GM21381 (cell line): Measurements from ENCODE around the gene MTA1.

ENCODE experiments used
- ATAC-seq: cut with Tn5 transposase; IDR thresholded peaks from one replicate; pipeline ENCODE4 v1.9.1; 2021; ENCODE audit warnings: mild to moderate bottlenecking, moderate library complexity; ENCODE audit not compliant: unreplicated experiment

MTA1 gene

GRCh38 chr14:105494606-105494929 lies 74.9 kb downstream of the MTA1 start:
- no peak for ATAC-seq

GRCh38 chr14:105495101-105495989 lies 75.7 kb downstream of the MTA1 start:
- ATAC-seq = no peak

GRCh38 chr14:105495990-105496830 lies 76.6 kb downstream of the MTA1 start:
- ATAC-seq = no peak

GRCh38 chr14:105496831-105497591 lies 77.4 kb downstream of the MTA1 start:
- ATAC-seq = no peak

- ATAC-seq = no peak
These were observed 78.2 kb downstream of the MTA1 start for GRCh38 chr14:105497671-105498429.

GRCh38 chr14:105498430-105499255 lies 79.0 kb downstream of the MTA1 start:
- no peak for ATAC-seq

- no peak for ATAC-seq
These were observed 79.8 kb downstream of the MTA1 start for GRCh38 chr14:105499256-105500035.

GRCh38 chr14:105500036-105500725 lies 80.6 kb downstream of the MTA1 start:
- ATAC-seq = no peak

GRCh38 chr14:105500726-105501101 lies 81.1 kb downstream of the MTA1 start:
- no peak for ATAC-seq

GRCh38 chr14:105501504-105502291 lies 82.1 kb downstream of the MTA1 start:
- no peak for ATAC-seq

- ATAC-seq = no peak
These were observed 83.0 kb downstream of the MTA1 start for GRCh38 chr14:105502446-105503295.

GRCh38 chr14:105503296-105503640 lies 83.6 kb downstream of the MTA1 start:
- no peak for ATAC-seq

GRCh38 chr14:105503935-105504692 lies 84.5 kb downstream of the MTA1 start:
- no peak for ATAC-seq

GRCh38 chr14:105505101-105505500 lies 85.5 kb downstream of the MTA1 start:
- no peak for ATAC-seq

- ATAC-seq = no peak
These were observed 87.6 kb downstream of the MTA1 start for GRCh38 chr14:105507247-105507646.

GRCh38 chr14:105508069-105508468 lies 88.4 kb downstream of the MTA1 start:
- ATAC-seq = no peak
